GM18868 (cell line): ENCODE results near the gene RNASEH1.
"Not testable (repeated sequence)": the region's sequence is repeated elsewhere in the genome, so short reads cannot be mapped to it uniquely, and the experiment has no call there.

Experiments used
- ATAC-seq: cut with Tn5 transposase; IDR thresholded peaks from one replicate; pipeline ENCODE4 v1.9.1; 2021; ENCODE audit warnings: mild to moderate bottlenecking, moderate library complexity; ENCODE audit not compliant: unreplicated experiment

RNASEH1 gene

GRCh38 chr2:3594493-3595281 lies 36.6 kb upstream of the RNASEH1 start, which contains the start of gene COLEC11:
COLEC11 (plus strand) TSS chr2:3595112; CDS start chr2:3604341, 9,229 bp downstream.
- no peak for ATAC-seq

- no peak for ATAC-seq
These were observed 31.0 kb upstream of the RNASEH1 start for GRCh38 chr2:3589086-3589485.

GRCh38 chr2:3588084-3588483 lies 30.0 kb upstream of the RNASEH1 start:
- no peak for ATAC-seq

GRCh38 chr2:3587432-3587831 lies 29.3 kb upstream of the RNASEH1 start:
- ATAC-seq, result no peak

GRCh38 chr2:3587021-3587420 lies 28.9 kb upstream of the RNASEH1 start:
- ATAC-seq, result no peak

- ATAC-seq, result no peak
These were observed 28.1 kb upstream of the RNASEH1 start for GRCh38 chr2:3586220-3586619.

GRCh38 chr2:3585261-3586109 lies 27.4 kb upstream of the RNASEH1 start:
- no peak for ATAC-seq

- no peak for ATAC-seq
These were observed 26.6 kb upstream of the RNASEH1 start for GRCh38 chr2:3584608-3585260.

- ATAC-seq, result no peak
These were observed 25.9 kb upstream of the RNASEH1 start for GRCh38 chr2:3584076-3584475.

GRCh38 chr2:3581367-3582262 lies 23.5 kb upstream of the RNASEH1 start:
- no peak for ATAC-seq

- ATAC-seq, result no peak
These were observed 22.3 kb upstream of the RNASEH1 start for GRCh38 chr2:3580449-3580848.

GRCh38 chr2:3578987-3579386 lies 20.9 kb upstream of the RNASEH1 start:
- ATAC-seq, result no peak

- ATAC-seq, result not testable (repeated sequence)
These were observed 18.1 kb upstream of the RNASEH1 start for GRCh38 chr2:3576263-3576630.

- ATAC-seq, result peak; percentile 20
These were observed 17.6 kb upstream of the RNASEH1 start for GRCh38 chr2:3575534-3576262.

- no peak for ATAC-seq
These were observed 16.0 kb upstream of the RNASEH1 start for GRCh38 chr2:3574155-3574554.

GRCh38 chr2:3572620-3573019 lies 14.5 kb upstream of the RNASEH1 start:
- no peak for ATAC-seq

GRCh38 chr2:3571284-3571683 lies 13.2 kb upstream of the RNASEH1 start:
- no peak for ATAC-seq

- not testable (repeated sequence) for ATAC-seq
These were observed 11.5 kb upstream of the RNASEH1 start for GRCh38 chr2:3569656-3570055.

GRCh38 chr2:3566806-3567205 lies 8.7 kb upstream of the RNASEH1 start:
- no peak for ATAC-seq

GRCh38 chr2:3565117-3565516 lies 7.0 kb upstream of the RNASEH1 start:
- ATAC-seq, result no peak
